Smooth muscle cell (in vitro differentiated cells): ENCODE measurements around the gene NRXN2. TPM values are rescaled to one million over a fixed set of nuclear protein-coding genes. Genes with fewer than 3 reads are reported as not detected.
"Not testable (repeated sequence)": the region's sequence is repeated elsewhere in the genome, so short reads cannot be mapped to it uniquely, and the experiment has no call there.

ENCODE experiments used
- DNase-seq: peaks from one replicate; lab custom pipeline; 2025; ENCODE audit not compliant: unreplicated experiment; lab: John Stamatoyannopoulos, UW
- H2AFZ ChIP-seq: fragments of 200-600 bp; sonication (generic); 2 replicates; pipeline ENCODE4 v1.6.0; 2016; ENCODE audit warnings: antibody characterized with exemption, low read depth, mild to moderate bottlenecking
- H3F3A ChIP-seq: fragments of 200-600 bp; sonication (generic); 2 replicates; pipeline ENCODE4 v1.6.0; 2017; ENCODE audit warnings: antibody characterized with exemption, low read depth
- H3K27ac ChIP-seq: fragments of 200-600 bp; sonication (generic); 2 replicates; pipeline ENCODE4 v1.5.1; 2016; ENCODE audit warnings: low read depth, mild to moderate bottlenecking
- H3K27me3 ChIP-seq: fragments of 200-600 bp; sonication (generic); 2 replicates; pipeline ENCODE4 v1.6.1; 2016; ENCODE audit warnings: low read depth, mild to moderate bottlenecking
- H3K36me3 ChIP-seq: fragments of 200-600 bp; sonication (generic); 2 replicates; pipeline ENCODE4 v1.5.1; 2016; ENCODE audit warnings: low read depth
- H3K4me1 ChIP-seq: fragments of 200-600 bp; sonication (generic); 2 replicates; pipeline ENCODE4 v1.5.1; 2016; ENCODE audit warnings: low read depth
- H3K4me2 ChIP-seq: fragments of 200-600 bp; sonication (generic); 2 replicates; pipeline ENCODE4 v1.6.0; 2016; ENCODE audit warnings: mild to moderate bottlenecking
- H3K4me3 ChIP-seq: fragments of 200-600 bp; sonication (generic); 2 replicates; pipeline ENCODE4 v1.5.1; 2016; ENCODE audit warnings: mild to moderate bottlenecking
- H3K79me2 ChIP-seq: fragments of 200-600 bp; sonication (generic); 2 replicates; pipeline ENCODE4 v1.6.0; 2016; ENCODE audit warnings: low read depth, mild to moderate bottlenecking
- H3K9ac ChIP-seq: fragments of 200-600 bp; sonication (generic); 2 replicates; pipeline ENCODE4 v1.6.0; 2016; ENCODE audit warnings: low read depth
- H3K9me3 ChIP-seq: fragments of 200-600 bp; sonication (generic); replicated peaks from 2 replicates; pipeline ENCODE4 v1.5.1; 2016; ENCODE audit warnings: low read depth
- H4K20me1 ChIP-seq: fragments of 200-600 bp; sonication (generic); 2 replicates; pipeline ENCODE4 v1.6.0; 2016; ENCODE audit warnings: low read depth
- WGBS: methylation state at CpG from one replicate; pipeline ENCODE4 v1.1.7; 2016; ENCODE audit warnings: low lambda C conversion rate; 5-methylcytosine and 5-hydroxymethylcytosine counted together
- polyA plus RNA-seq: library from polyadenylated mRNA; unstranded; fragments of >200 nt; fragmentation: Nextera tagmentation; extraction: Ambion mirVana; gene quantifications from 2 replicates; pipeline ENCODE4 v1.2.1, GENCODE V29; 2016
- total RNA-seq: library from RNA; depleted of rRNA; stranded (reverse); fragments of >200 nt; gene quantifications from 2 replicates; pipeline ENCODE4 v1.2.3, GENCODE V29; 2014
- TF ChIP-seq, protein P1 (sequence below): fragments of 200-600 bp; sonication (generic); IDR thresholded peaks from 2 replicates; pipeline ENCODE4 v1.5.1; 2017; ENCODE audit warnings: borderline replicate concordance, mild to moderate bottlenecking, antibody characterized with exemption; ENCODE audit not compliant: insufficient read depth, poor library complexity, severe bottlenecking

NRXN2 gene
- total and polyA plus RNA-seq, 2 experiments from 2014 or later = 1.4 to 1.7 TPM

DNA sequence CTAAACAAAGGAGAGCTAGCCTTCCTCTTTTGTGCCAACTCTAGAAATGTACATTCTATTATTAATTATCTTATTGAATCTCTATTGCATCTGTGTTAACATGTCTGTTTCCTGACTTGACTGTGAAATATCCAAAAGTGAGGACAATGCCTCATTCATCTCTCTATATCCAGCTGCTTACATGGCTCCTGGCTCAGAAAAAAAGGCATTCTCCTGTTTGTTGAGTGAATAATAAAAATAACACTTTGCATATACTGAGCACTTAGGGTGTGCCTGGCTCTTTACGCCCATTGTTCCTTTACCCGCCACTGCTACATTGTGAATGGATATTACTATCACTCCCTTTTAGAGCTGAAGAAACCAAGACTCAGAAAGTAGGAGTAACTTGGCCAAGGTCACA lies 19.9 kb downstream of the NRXN2 start:
- Histone ChIP-seq H3K9ac (no peak overlapping the region), H3K79me2 (no peaks in the 10 kb centered on the region), H3K4me2 (no peak overlapping the region), H3K27ac (no peak overlapping the region), H2AFZ (no peak overlapping the region), H3K36me3 (no peaks in the 10 kb centered on the region), H3K9me3 (no peaks in the 10 kb centered on the region), H4K20me1 (no peaks in the 10 kb centered on the region), H3F3A (no peaks in the 10 kb centered on the region), H3K4me3 (no peak overlapping the region), H3K4me1 (no peaks in the 10 kb centered on the region), H3K27me3 (peaks cover 29% of the 10 kb centered on the region)
- TF ChIP-seq, protein P1, sequence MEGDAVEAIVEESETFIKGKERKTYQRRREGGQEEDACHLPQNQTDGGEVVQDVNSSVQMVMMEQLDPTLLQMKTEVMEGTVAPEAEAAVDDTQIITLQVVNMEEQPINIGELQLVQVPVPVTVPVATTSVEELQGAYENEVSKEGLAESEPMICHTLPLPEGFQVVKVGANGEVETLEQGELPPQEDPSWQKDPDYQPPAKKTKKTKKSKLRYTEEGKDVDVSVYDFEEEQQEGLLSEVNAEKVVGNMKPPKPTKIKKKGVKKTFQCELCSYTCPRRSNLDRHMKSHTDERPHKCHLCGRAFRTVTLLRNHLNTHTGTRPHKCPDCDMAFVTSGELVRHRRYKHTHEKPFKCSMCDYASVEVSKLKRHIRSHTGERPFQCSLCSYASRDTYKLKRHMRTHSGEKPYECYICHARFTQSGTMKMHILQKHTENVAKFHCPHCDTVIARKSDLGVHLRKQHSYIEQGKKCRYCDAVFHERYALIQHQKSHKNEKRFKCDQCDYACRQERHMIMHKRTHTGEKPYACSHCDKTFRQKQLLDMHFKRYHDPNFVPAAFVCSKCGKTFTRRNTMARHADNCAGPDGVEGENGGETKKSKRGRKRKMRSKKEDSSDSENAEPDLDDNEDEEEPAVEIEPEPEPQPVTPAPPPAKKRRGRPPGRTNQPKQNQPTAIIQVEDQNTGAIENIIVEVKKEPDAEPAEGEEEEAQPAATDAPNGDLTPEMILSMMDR = no peak
- 91% methylated on average over 2 of the region's 2 CpGs for WGBS
- no peak for DNase-seq

- not testable (repeated sequence) for H3K9me3 ChIP-seq, DNase-seq, H2AFZ ChIP-seq, H3K4me2 ChIP-seq, H3K4me1 ChIP-seq, H4K20me1 ChIP-seq, H3K9ac ChIP-seq, H3F3A ChIP-seq, H3K79me2 ChIP-seq, H3K36me3 ChIP-seq, H3K4me3 ChIP-seq, H3K27ac ChIP-seq
- WGBS = 89% methylated on average over 6 of the region's 29 CpGs
- H3K27me3 ChIP-seq = peaks cover 30% of the 10 kb centered on the region
These were observed 21.0 kb downstream of the NRXN2 start for GRCh38 chr11:64701956-64702355.

GRCh38 chr11:64698427-64698826 lies 24.6 kb downstream of the NRXN2 start:
- H3K9me3 ChIP-seq = no peaks in the 10 kb centered on the region
- no peak overlapping the region for H3K9ac ChIP-seq
- DNase-seq = no peak
- TF ChIP-seq, protein P1 = no peak
- peaks cover 30% of the 10 kb centered on the region for H3K27me3 ChIP-seq
- no peaks in the 10 kb centered on the region for H3F3A ChIP-seq
- no peak overlapping the region for H3K4me2 ChIP-seq
- no peaks in the 10 kb centered on the region for H4K20me1 ChIP-seq
- WGBS = 57% methylated on average over 1 of the region's 1 CpG
- H3K36me3 ChIP-seq = no peaks in the 10 kb centered on the region
- no peaks in the 10 kb centered on the region for H3K4me1 ChIP-seq
- no peak overlapping the region for H3K27ac ChIP-seq
- H3K79me2 ChIP-seq = no peaks in the 10 kb centered on the region
- no peak overlapping the region for H2AFZ ChIP-seq
- H3K4me3 ChIP-seq = no peak overlapping the region

- H3K27me3 ChIP-seq = peaks cover 31% of the 10 kb centered on the region
- H3K79me2 ChIP-seq = no peaks in the 10 kb centered on the region
- no peak for DNase-seq
- H2AFZ ChIP-seq = no peak overlapping the region
- H3F3A ChIP-seq = no peaks in the 10 kb centered on the region
- no peaks in the 10 kb centered on the region for H3K36me3 ChIP-seq
- TF ChIP-seq, protein P1 = no peak
- no peak overlapping the region for H3K4me2 ChIP-seq
- no peaks in the 10 kb centered on the region for H3K4me1 ChIP-seq
- no peak overlapping the region for H3K9ac ChIP-seq
- H3K27ac ChIP-seq = no peak overlapping the region
- 83% methylated on average over 7 of the region's 7 CpGs for WGBS
- no peak overlapping the region for H3K4me3 ChIP-seq
- no peaks in the 10 kb centered on the region for H4K20me1 ChIP-seq
- no peaks in the 10 kb centered on the region for H3K9me3 ChIP-seq
These were observed 25.2 kb downstream of the NRXN2 start for GRCh38 chr11:64697663-64698375.
